SK-N-MC (cell line): ENCODE measurements around the gene VSTM4.

ENCODE experiments used
- EZH2 ChIP-seq: fragments of 200-600 bp; sonication (generic); IDR thresholded peaks from one replicate; pipeline ENCODE4 v1.6.1; 2017; ENCODE audit warnings: antibody characterized with exemption
- FOXP2 ChIP-seq: optimal IDR thresholded peaks from 2 replicates; pipeline ENCODE3; 2011; ENCODE audit warnings: mild to moderate bottlenecking, moderate library complexity; ENCODE audit not compliant: insufficient read depth; ENCODE audit errors: extremely low read length, control extremely low read depth
- POLR2AphosphoS5 ChIP-seq: IDR thresholded peaks from 2 replicates; pipeline ENCODE4 v1.6.1; 2012; ENCODE audit warnings: mild to moderate bottlenecking, low read depth, low read length, borderline replicate concordance

- TF ChIP-seq EZH2 (no peak), POLR2AphosphoS5 (no peak), FOXP2 (no peak)
Measured at GRCh38 chr10:49081547-49082275, 33.6 kb downstream of the VSTM4 start.
